ENCODE measurements around the gene OAT. TPM values are rescaled to one million over a fixed set of nuclear protein-coding genes. Genes with fewer than 3 reads are reported as not detected.

OAT gene
- 183 and 219 TPM in 2 replicates for total RNA-seq

DNA sequence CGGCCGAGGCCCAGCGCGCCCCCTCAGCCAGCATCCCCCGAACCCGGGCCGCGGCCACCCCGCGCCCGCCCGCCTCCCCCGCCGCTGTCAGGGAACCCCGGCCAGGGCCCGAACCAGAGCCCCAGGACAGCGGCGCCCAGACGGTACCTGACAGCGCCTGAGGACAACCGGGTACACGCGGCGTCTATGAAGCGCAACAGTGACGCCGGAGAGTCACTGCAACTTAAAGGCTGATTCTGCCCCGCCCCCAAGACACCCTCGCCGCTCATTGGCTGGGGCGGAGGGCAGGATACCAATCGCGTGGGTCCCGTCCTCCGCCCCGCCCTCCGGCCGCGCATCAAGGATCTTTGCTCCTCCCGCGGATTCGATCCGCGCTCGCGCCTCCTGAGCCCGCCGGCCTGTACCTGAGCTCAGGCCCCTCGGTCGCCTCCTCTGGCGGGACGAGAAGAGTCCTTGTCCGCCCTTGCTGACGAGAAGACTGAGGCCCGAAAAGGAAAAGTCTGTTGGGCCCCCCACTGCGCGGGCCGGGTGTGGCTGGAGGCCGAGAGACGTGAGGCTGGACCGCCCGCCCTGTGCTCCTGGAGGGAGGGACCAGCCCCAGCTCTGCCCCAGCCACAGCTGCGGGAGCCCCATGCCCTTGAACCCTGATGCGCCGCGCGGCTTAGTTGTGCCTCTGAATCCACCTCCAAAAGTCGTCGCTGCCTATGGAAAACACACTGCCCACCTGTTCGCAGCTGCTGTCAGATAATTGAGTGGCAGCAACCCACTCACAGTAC lies at the start of gene OAT:
Gene OAT, minus strand, starts transcription at position 198 of the 776 bp plus-strand sequence. CDS start 6,752 bp downstream, outside the sequence.

DNA sequence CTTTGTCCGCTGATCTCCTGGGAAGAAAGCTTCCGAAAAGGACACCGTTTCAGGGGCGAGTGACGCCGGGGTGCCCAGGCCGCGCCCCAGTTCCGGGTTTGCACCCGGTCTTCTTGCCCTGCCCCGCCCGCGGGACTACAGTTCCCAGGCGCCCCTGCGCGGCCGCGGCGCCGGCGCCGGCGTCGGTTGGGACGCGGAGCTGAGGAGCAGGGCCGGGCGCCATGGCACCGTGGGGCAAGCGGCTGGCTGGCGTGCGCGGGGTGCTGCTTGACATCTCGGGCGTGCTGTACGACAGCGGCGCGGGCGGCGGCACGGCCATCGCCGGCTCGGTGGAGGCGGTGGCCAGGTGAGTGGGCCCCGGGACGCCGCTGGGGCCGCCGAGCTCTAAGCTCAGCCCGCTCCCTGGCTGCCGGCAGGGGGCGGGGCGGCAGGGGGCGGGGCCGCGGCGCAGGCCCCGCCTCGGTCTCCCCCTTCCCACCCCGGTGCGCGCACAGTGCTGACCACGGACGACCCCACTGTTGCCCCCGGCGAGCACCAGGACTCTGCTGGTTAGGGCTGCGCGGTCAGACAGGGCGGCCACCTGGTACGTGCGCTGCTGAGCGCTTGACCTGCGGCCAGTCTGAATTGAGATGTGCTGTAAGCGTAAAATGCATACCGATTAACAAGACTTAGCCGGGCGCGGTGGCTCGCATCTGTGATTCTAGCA lies 43.1 kb upstream of the OAT start, which contains the start of gene LHPP:
Gene LHPP, plus strand, starts transcription at position 182 of the 706 bp plus-strand sequence. Its CDS starts 40 bp downstream, at position 222.

DNA sequence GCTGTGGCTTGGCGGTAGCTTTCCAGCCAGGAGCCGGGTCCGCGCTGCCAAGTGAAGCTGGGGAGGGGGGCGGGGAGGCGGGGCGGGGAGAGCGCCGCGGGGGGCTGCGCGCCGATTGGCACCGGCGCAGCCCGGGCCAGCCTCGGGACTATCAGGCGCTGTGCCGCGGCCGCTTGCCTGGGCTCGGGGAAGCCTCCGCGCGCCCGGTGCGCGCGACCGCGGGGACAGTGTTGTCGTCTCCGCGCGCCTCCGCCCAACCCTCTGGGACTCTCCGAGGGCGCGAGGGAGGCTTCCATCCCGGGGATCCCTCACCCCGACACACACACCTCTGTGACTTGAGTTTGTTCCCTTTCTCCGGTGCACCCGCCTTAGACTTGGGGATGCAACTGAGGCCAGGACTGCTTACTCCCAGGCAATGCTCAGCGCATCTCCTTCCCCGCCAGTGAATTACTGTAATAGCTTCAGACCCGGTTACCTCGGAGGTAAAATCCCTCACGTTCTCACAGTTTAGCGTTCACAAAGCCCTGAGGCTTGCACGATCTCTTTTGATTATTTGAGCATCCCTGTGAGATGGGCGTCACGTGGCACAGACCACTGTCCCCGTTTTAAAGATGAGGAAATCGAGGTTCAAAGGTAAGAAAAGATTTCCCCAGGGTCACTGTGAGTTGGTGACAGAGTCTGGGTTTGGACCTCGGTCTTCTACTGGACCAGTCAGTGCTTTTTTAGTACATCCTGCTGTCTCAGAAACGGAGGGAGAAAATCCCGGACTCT lies 31.5 kb upstream of the OAT start, which contains the start of gene NKX1-2:
Gene NKX1-2, minus strand, starts transcription at position 24 of the 771 bp plus-strand sequence. CDS start 92 bp downstream, outside the sequence.

Other genes starting within 250 kb of the OAT start
- gene NKX1-2, start 31.1 kb upstream of the OAT start, total RNA-seq, result under 0.01 TPM in 1 of 2 replicates, not detected in the other
- 14.9 and 17.6 TPM in 2 replicates for gene LHPP, start 42.9 kb upstream of the OAT start, total RNA-seq

Measured in smooth muscle cell of trachea (primary cell).